Measurements from ENCODE around the gene ODF2L. TPM values are rescaled to one million over a fixed set of nuclear protein-coding genes. Genes with fewer than 3 reads are reported as not detected.

Gene ODF2L
- total RNA-seq, 1 donor from 2014 or later, result 43.9 TPM

DNA sequence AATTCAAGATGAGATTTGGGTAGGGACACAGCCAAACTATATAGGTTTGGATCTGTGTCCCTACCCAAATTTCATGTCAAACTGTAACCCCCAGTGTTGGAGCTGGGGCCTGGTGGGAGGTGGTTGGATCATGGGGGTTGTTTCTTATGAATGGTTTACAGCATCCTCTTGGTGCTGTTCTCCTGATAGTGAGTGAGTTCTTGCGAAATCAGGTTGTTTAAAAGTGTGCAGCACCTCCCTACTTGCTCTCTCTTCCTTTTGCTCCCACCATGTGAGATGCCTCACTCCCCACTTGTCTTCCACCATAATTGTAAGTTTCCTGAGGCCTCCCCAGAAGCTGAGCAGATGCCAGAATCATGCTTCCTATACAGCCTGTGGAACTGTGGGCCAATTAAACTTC lies 17.3 kb downstream of the ODF2L start:
- TF ChIP-seq, protein P1, sequence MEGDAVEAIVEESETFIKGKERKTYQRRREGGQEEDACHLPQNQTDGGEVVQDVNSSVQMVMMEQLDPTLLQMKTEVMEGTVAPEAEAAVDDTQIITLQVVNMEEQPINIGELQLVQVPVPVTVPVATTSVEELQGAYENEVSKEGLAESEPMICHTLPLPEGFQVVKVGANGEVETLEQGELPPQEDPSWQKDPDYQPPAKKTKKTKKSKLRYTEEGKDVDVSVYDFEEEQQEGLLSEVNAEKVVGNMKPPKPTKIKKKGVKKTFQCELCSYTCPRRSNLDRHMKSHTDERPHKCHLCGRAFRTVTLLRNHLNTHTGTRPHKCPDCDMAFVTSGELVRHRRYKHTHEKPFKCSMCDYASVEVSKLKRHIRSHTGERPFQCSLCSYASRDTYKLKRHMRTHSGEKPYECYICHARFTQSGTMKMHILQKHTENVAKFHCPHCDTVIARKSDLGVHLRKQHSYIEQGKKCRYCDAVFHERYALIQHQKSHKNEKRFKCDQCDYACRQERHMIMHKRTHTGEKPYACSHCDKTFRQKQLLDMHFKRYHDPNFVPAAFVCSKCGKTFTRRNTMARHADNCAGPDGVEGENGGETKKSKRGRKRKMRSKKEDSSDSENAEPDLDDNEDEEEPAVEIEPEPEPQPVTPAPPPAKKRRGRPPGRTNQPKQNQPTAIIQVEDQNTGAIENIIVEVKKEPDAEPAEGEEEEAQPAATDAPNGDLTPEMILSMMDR (conservative IDR thresholded peaks at IDR 0.05), result no peak
- Mint-ChIP-seq H3K4me3 (no peak overlapping the region), H3K27ac (ENCODE audit: unreplicated experiment) (no peak overlapping the region), H3K27me3 (ENCODE audit: low read depth) (no peaks in the 10 kb centered on the region), H3K9me3 (peaks cover 19% of the 10 kb centered on the region), H3K36me3 (ENCODE audit: low read depth) (peaks cover 38% of the 10 kb centered on the region), H3K4me1 (peaks cover 4% of the 10 kb centered on the region)
- DNase-seq (ENCODE audit: low read depth, low spot score), result no peak

DNA sequence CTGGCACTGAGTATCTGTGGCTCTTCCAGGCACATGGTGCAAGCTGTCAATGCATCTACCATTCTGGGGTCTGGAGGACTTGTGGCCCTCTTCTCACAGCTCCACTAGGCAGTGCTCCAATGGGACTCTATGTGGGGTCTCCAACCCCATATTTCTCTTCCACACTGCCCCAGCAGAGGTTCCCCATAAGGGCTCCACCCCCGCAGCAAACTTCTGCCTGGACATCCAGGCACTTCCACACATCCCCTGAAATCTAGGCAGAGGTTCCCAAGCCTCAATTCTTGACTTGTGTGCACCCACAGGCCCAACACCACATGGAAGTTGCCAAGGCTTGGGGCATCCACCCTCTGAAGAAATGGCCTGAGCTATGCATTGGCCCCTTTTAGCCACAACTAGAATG lies 18.8 kb downstream of the ODF2L start:
- TF ChIP-seq, protein P1 (conservative IDR thresholded peaks at IDR 0.05), result no peak
- peaks cover 4% of the 10 kb centered on the region for H3K4me1 Mint-ChIP-seq
- peaks cover 19% of the 10 kb centered on the region for H3K9me3 Mint-ChIP-seq
- no peak overlapping the region for H3K4me3 Mint-ChIP-seq
- DNase-seq (ENCODE audit: low read depth, low spot score), result no peak
- H3K27me3 Mint-ChIP-seq (ENCODE audit: low read depth), result no peaks in the 10 kb centered on the region
- peaks cover 46% of the 10 kb centered on the region for H3K36me3 Mint-ChIP-seq (ENCODE audit: low read depth)
- no peak overlapping the region for H3K27ac Mint-ChIP-seq (ENCODE audit: unreplicated experiment)

DNA sequence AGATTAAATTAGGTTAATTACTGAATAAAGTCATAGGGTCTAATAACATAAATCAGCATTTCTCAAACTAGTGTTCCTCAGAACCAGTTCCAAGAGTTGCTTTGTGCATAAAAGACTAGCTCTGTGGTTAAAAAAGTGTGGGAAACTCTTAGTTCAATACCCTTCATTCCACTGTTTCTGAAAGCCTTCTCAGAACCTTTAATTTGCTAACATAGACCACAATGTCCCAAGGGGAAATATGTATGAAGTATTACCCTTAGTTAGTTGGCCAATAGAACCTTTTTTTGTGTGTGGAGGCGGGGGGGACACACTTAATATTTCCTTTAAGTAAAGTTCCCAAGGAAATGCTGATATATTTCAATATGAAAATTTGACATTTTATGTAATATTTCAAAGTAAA lies 20.4 kb downstream of the ODF2L start:
- Mint-ChIP-seq H3K4me1 (peaks cover 4% of the 10 kb centered on the region), H3K4me3 (no peak overlapping the region), H3K36me3 (ENCODE audit: low read depth) (peaks cover 46% of the 10 kb centered on the region), H3K27me3 (ENCODE audit: low read depth) (no peaks in the 10 kb centered on the region), H3K9me3 (peaks cover 19% of the 10 kb centered on the region), H3K27ac (ENCODE audit: unreplicated experiment) (no peak overlapping the region)
- no peak for DNase-seq (ENCODE audit: low read depth, low spot score)
- TF ChIP-seq, protein P1 (conservative IDR thresholded peaks at IDR 0.05), result no peak

DNA sequence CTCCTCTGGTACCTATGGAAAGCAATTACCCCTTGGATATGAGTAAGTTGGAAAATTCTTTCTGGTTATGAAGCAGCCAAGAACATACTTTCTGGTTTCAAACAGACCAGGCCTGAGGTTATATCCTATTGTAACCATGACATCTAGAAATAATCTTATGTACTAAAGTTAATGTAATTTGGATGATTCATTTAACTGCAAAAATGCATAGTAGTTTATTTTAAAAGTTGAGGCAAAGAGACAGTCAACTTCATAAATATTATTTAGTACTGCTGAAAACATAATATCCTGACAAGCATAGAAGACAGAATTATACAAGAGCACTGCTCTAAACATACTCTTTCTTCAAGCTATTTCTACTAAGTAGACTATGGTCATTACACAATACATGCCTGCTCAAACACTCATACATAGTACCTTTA lies 25.5 kb downstream of the ODF2L start:
- H3K9me3 Mint-ChIP-seq, result no peaks in the 10 kb centered on the region
- no peak overlapping the region for H3K4me3 Mint-ChIP-seq
- TF ChIP-seq, protein P1 (conservative IDR thresholded peaks at IDR 0.05), result no peak
- no peak for DNase-seq (ENCODE audit: low read depth, low spot score)
- no peaks in the 10 kb centered on the region for H3K4me1 Mint-ChIP-seq
- peaks cover 17% of the 10 kb centered on the region for H3K36me3 Mint-ChIP-seq (ENCODE audit: low read depth)
- no peaks in the 10 kb centered on the region for H3K27me3 Mint-ChIP-seq (ENCODE audit: low read depth)
- H3K27ac Mint-ChIP-seq (ENCODE audit: unreplicated experiment), result no peak overlapping the region

DNA sequence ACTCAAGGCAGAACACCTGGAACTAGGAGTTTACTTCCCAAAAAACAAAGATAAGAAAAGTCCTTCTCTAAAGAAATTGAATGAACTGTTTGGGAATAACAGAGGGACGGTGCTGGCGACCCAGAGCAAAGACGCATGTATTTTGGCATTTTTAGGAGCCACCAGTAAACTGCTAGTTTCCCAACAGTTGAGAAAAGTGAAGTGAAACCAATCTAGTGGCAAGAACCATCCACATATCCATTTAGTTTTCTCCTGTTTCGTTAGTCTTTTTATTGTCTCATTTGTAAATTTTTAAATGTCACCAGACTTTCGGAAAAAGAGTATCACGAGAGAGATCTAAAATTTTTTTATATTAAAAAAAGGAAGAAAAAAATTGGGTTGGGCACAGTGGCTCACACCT lies 30.2 kb downstream of the ODF2L start:
- Mint-ChIP-seq H3K27me3 (ENCODE audit: low read depth) (no peaks in the 10 kb centered on the region), H3K9me3 (no peaks in the 10 kb centered on the region), H3K4me3 (no peak overlapping the region), H3K36me3 (ENCODE audit: low read depth) (peaks cover 7% of the 10 kb centered on the region), H3K4me1 (peaks cover 4% of the 10 kb centered on the region), H3K27ac (ENCODE audit: unreplicated experiment) (no peak overlapping the region)
- no peak for DNase-seq (ENCODE audit: low read depth, low spot score)
- TF ChIP-seq, protein P1 (conservative IDR thresholded peaks at IDR 0.05), result no peak

DNA sequence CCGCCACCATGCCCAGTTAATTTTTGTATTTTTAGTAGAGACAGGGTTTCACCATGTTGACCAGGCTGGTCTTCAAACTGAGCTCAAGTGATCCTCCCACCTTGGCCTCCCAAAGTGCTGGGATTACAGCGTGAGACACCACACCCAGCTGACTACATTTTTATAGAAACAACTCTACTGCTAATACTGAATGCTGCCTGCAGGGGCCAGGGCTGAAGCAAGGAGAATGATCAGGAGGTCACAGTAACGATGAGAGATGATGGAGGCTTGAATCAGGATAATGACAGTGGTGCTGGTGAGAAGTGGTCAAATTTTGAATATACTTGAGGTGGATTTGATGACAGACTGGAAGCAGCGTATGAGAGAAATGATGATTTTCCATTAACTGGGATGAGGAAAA lies 33.3 kb downstream of the ODF2L start:
- no peaks in the 10 kb centered on the region for H3K27me3 Mint-ChIP-seq (ENCODE audit: low read depth)
- H3K9me3 Mint-ChIP-seq, result no peaks in the 10 kb centered on the region
- H3K4me3 Mint-ChIP-seq, result no peak overlapping the region
- H3K36me3 Mint-ChIP-seq (ENCODE audit: low read depth), result peaks cover 7% of the 10 kb centered on the region
- DNase-seq (ENCODE audit: low read depth, low spot score), result no peak
- TF ChIP-seq, protein P1 (conservative IDR thresholded peaks at IDR 0.05), result no peak
- peaks cover 4% of the 10 kb centered on the region for H3K4me1 Mint-ChIP-seq
- no peak overlapping the region for H3K27ac Mint-ChIP-seq (ENCODE audit: unreplicated experiment)

Data from neural crest cell (in vitro differentiated cells).